ENCODE data around the gene CYBB. TPM values are rescaled to one million over a fixed set of nuclear protein-coding genes. Genes with fewer than 3 reads are reported as not detected.

The CYBB gene
- total RNA-seq, 1 experiment from 2014 or later: not detected

- Mint-ChIP-seq H3K36me3 (ENCODE audit: insufficient read depth, unreplicated experiment) (no peaks in the 10 kb centered on the region), H3K4me1 (ENCODE audit: insufficient read depth, unreplicated experiment) (no peaks in the 10 kb centered on the region), H3K9me3 (ENCODE audit: unreplicated experiment) (no peaks in the 10 kb centered on the region), H3K27me3 (ENCODE audit: insufficient read depth, unreplicated experiment) (peaks cover 28% of the 10 kb centered on the region), H3K4me3 (ENCODE audit: unreplicated experiment) (no peak overlapping the region), H3K27ac (ENCODE audit: low read depth, unreplicated experiment) (no peak overlapping the region)
- BruUV-seq (replicated peaks): no TSS peak
- intact Hi-C loops (cut with micrococcal nuclease): no loop called here
- POLR2A ChIA-PET: no interaction called here
- no peak for DNase-seq (ENCODE audit: unreplicated experiment)
- no peak for TF ChIP-seq CTCF (IDR thresholded peaks at IDR 0.05; ENCODE audit: unreplicated experiment)
- CTCF ChIA-PET: no interaction called here
These were observed 20.9 kb downstream of the CYBB start for GRCh38 chrX:37800717-37801116.

GRCh38 chrX:37802028-37802427 lies 22.2 kb downstream of the CYBB start:
- H3K4me1 Mint-ChIP-seq (ENCODE audit: insufficient read depth, unreplicated experiment): no peaks in the 10 kb centered on the region
- no peaks in the 10 kb centered on the region for H3K9me3 Mint-ChIP-seq (ENCODE audit: unreplicated experiment)
- ChIA-PET CTCF (interaction anchor here (0.7 kb wide), 1 partner anchor 719 kb away, joined by 4 read pairs; no protein-coding TSS in a partner anchor), POLR2A (no interaction called here)
- no peak overlapping the region for H3K27ac Mint-ChIP-seq (ENCODE audit: low read depth, unreplicated experiment)
- no TSS peak for BruUV-seq (replicated peaks)
- intact Hi-C loops (cut with micrococcal nuclease): no loop called here
- H3K36me3 Mint-ChIP-seq (ENCODE audit: insufficient read depth, unreplicated experiment): no peaks in the 10 kb centered on the region
- TF ChIP-seq CTCF (IDR thresholded peaks at IDR 0.05; ENCODE audit: unreplicated experiment): no peak
- H3K4me3 Mint-ChIP-seq (ENCODE audit: unreplicated experiment): no peak overlapping the region
- no peak for DNase-seq (ENCODE audit: unreplicated experiment)
- H3K27me3 Mint-ChIP-seq (ENCODE audit: insufficient read depth, unreplicated experiment): peaks cover 37% of the 10 kb centered on the region

GRCh38 chrX:37803057-37803456 lies 23.2 kb downstream of the CYBB start:
- no TSS peak for BruUV-seq (replicated peaks)
- TF ChIP-seq CTCF (IDR thresholded peaks at IDR 0.05; ENCODE audit: unreplicated experiment): no peak
- H3K4me1 Mint-ChIP-seq (ENCODE audit: insufficient read depth, unreplicated experiment): no peaks in the 10 kb centered on the region
- H3K9me3 Mint-ChIP-seq (ENCODE audit: unreplicated experiment): no peaks in the 10 kb centered on the region
- intact Hi-C loops (cut with micrococcal nuclease): no loop called here
- H3K4me3 Mint-ChIP-seq (ENCODE audit: unreplicated experiment): no peak overlapping the region
- H3K36me3 Mint-ChIP-seq (ENCODE audit: insufficient read depth, unreplicated experiment): no peaks in the 10 kb centered on the region
- DNase-seq (ENCODE audit: unreplicated experiment): no peak
- ChIA-PET CTCF (interaction anchor here (0.6 to 1.0 kb wide), 2 partner anchors 22 to 91 kb away, joined by 3 read pairs; no protein-coding TSS in a partner anchor), POLR2A (interaction anchor here (1.4 kb wide), 1 partner anchor 25 kb away, joined by 4 read pairs; no protein-coding TSS in a partner anchor)
- no peak overlapping the region for H3K27ac Mint-ChIP-seq (ENCODE audit: low read depth, unreplicated experiment)
- peaks cover 45% of the 10 kb centered on the region for H3K27me3 Mint-ChIP-seq (ENCODE audit: insufficient read depth, unreplicated experiment)

GRCh38 chrX:37809970-37810369 lies 30.1 kb downstream of the CYBB start:
- POLR2A ChIA-PET: no interaction called here
- H3K36me3 Mint-ChIP-seq (ENCODE audit: insufficient read depth, unreplicated experiment): no peaks in the 10 kb centered on the region
- TF ChIP-seq CTCF (IDR thresholded peaks at IDR 0.05; ENCODE audit: unreplicated experiment): no peak
- BruUV-seq (replicated peaks): no TSS peak
- H3K9me3 Mint-ChIP-seq (ENCODE audit: unreplicated experiment): no peaks in the 10 kb centered on the region
- no peak overlapping the region for H3K4me3 Mint-ChIP-seq (ENCODE audit: unreplicated experiment)
- no peaks in the 10 kb centered on the region for H3K4me1 Mint-ChIP-seq (ENCODE audit: insufficient read depth, unreplicated experiment)
- CTCF ChIA-PET: interaction anchor here (0.9 kb wide), 1 partner anchor 16 kb away, joined by 3 read pairs; no protein-coding TSS in a partner anchor
- H3K27ac Mint-ChIP-seq (ENCODE audit: low read depth, unreplicated experiment): no peak overlapping the region
- peaks cover 83% of the 10 kb centered on the region for H3K27me3 Mint-ChIP-seq (ENCODE audit: insufficient read depth, unreplicated experiment)
- DNase-seq (ENCODE audit: unreplicated experiment): no peak
- intact Hi-C loops (cut with micrococcal nuclease): no loop called here
